A204.1 (cell line): ENCODE data around the gene CERCAM.
"Not testable (repeated sequence)": the region's sequence is repeated elsewhere in the genome, so short reads cannot be mapped to it uniquely, and the experiment has no call there.

Experiments used
- FAIRE-seq: peaks from 2 replicates; lab custom pipeline; 2012; peaks lifted over from hg19 to GRCh38; lab: Jason Lieb, UNC

CERCAM gene

DNA sequence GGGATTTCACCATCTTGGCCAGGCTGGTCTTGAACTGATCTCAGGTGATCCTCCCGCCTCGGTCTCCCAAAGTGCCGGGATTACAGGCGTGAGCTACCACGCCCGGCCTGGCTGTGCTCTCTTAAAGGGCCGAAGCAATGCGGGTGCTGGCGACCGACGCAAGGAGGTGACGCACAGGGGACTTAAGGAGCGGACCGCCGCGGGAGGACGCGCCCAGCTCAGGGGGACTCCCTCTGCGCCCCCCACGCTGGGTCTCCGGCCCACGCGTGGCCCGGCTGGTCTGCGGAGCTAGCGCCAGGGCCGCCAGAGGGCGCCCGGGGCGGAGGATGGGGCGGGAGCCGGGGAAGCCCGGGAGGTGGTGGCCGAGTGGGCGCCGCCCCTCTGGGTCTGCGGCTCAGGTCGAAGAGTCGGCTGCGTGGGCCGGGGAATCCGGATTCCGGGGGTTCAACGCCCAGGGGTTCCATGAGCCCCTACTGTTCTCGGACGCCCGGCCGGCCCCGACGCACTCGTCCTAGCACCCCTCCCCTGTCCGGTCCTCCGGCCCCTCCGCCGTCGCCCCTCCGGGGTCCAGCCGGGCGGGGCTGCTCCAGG, 502 bp upstream of the CERCAM start:
- no peak for FAIRE-seq

DNA sequence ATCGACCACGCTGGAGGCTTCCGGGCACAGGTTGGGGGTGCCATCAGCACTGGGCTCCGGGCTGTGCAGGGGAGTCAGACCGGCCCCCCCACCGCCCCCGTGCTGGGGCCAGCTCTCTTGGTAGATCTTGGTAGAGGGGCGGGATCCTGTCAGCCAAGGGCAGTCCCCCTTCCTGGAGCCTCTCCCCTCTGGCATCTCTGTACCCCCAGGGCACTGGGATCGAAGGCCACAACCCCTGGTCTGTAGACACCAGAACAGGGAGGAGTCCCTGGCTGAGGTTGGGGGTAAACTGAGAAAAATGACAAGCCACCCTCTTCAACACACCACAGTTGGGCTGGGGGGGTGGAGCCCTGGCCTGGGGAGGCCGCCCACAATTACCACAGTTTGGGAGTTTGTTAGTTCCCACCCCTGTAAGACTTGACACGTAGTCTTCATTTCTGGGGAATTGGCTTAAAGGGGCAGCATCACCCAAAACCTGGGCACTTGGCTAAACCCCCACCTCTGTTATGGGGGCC, 882 bp downstream of the CERCAM start:
- FAIRE-seq: no peak

DNA sequence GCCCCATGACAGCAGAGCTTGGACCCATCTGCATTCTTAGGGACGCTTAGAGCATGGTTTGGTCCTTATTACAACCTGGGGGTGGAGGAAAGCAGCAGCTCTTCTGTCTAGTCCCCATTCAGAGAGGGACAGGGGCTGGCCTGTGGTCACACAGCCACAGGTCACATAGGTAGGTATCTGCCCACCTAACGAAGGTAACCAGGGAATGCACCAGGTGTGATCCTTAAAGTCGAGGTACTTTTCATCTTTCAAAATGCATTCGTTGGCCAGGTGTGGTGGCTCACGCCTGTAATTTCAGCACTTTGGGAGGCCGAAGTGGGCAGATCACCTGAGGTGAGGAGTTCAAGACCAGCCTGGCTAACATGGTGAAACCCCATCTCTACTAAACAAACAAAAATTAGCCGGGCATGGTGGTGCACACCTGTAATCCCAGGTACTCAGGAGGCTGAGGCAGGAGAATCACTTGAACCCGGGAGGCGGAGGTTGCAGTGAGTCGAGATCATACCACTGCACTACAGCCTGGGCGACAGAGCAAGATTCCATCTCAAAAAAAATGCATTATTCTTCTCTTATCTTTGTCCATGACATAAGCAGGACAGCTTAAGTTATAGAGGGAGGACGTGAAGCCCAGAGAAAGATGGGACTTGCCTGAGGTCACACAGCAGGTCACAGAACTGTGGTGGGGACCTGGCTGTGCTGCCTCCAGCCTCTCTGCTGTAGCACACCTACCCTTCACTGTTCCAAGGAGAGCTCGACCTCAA, 1.5 kb downstream of the CERCAM start:
- FAIRE-seq: not testable (repeated sequence)

DNA sequence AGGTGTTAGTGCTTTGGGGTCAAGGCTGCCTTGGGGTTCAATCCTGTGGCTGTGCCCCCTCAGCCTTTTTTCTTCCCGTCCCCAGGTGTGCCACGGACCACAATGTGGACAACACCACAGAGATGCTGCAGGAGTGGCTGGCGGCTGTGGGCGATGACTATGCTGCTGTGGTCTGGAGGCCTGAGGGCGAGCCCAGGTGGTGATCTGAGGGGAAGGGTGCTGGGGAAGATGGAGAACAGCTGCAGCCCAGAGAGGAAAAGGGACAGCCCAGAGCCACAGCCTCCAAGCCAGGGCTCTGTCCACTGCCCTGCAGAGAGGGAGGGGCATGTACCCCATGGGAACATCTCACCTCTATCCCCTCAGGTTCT, 2.1 kb downstream of the CERCAM start:
- no peak for FAIRE-seq

DNA sequence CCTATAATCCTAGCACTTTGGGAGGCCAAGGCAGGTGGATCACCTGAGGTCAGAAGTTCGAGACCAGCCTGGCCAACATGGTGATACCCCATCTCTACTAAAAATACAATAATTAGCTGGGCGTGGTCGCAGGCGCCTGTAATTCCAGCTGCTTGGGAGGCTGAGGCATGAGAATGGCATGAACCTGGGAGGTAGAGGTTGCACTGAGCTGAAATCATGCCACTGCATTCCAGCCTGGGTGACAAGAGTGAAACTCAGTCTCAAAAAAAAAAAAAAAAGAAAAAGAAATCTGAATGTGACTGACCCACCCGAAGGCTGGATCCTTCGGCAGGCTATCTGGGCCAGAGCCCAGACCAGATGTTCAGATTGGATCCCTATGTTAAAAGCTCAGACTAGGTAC, 2.7 kb downstream of the CERCAM start:
- not testable (repeated sequence) for FAIRE-seq

DNA sequence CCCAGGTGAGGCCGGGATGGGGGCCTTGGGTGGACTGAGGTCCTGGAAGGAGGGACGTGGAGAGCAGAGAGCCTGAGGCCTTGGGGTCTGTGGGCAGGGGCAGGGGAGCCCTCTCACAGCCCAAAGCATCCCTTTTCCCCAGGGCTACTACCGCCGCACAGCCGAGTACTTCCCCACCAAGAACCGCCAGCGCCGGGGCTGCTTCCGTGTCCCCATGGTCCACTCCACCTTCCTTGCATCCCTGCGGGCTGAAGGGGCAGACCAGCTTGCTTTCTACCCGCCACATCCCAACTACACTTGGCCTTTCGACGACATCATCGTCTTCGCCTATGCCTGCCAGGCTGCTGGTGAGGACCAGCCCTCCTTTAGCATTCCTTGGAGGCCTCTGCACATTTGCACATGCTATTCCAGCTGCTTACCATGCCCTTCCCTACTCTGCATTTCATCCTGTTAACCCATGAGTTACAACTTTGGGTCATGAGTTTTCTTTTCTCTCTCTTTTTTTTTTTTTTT, 3.7 kb downstream of the CERCAM start:
- FAIRE-seq: no peak

DNA sequence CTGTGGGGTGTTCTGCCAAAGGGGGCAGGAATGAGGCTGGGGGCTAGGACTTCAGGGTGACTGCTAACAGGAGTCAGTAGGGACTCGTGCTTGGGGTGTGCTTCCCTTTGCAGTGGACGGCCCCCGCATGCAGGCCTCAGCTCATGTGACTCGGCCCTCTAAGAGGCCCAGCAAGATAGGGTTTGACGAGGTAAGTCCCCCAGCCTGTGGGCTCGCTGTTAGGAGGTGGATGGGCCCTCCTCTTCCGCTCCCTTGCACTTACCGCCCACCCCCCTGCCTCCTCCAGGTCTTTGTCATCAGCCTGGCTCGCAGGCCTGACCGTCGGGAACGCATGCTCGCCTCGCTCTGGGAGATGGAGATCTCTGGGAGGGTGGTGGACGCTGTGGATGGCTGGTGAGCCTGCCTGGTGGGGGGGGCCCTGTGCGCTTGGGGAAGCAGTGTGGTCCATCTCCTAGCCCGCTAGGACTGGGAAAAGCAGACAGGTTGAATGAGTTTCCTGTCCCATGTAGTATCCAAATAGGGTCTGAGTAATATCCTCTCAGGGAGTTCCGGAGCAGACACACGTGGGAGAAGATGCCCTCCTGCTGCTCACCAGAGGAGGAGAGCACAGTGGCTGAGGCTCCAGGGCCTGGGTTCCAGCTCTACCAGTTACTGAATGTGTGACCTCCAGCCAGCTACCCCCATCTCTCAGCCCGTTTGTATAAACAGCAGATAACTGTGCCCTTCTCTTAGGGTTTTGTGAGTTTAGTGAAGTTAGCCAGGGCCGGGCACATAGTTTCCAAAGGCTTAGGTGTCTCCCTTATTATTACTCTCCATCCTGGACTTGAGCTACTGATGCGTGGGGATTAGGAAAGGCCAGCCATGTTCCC, 8.2 kb downstream of the CERCAM start:
- no peak for FAIRE-seq

DNA sequence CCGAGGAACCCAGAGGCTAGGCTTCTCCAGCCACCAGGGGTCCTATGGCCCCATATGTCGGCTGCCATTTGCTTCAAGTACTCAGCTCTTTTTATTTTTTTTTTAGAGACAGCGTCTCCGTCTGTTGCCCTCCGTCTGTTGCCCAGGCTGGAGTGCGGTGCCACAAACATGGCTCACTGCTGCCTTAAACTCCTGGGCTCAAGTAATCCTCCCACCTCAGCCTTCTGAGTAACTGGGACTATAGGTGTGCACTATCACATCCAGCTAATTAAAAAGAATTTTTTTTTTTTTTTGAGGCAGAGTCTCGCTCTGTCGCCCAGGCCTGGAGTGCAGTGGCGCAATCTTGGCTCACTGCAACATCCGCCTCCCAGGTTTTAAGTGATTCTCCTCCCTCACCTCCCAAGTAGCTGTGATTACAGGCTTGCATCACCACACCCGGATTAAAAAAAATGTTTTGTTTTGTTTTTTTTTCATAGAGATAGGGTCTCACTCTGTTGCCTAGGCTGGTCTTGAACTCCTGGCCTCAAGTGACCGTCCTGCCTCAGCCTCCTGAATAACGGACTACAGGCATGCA, 8.9 kb downstream of the CERCAM start:
- FAIRE-seq: no peak

DNA sequence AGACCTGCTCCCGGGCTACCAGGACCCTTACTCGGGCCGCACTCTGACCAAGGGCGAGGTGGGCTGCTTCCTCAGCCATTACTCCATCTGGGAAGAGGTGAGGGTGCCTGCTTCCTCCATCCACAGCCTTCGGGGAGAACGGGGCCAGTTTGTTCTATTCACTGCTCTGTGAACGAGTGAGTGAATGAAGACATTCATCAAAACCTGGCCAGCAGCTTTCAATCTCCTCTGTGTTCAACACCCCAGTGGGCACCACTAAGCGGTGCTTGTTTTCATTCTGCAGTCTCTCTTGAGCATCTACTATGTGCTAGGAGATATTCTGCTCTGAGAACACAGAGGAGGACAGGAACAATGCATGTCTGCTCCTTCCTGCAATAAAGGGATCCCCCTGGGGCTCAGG, 10.6 kb downstream of the CERCAM start:
- FAIRE-seq: no peak

DNA sequence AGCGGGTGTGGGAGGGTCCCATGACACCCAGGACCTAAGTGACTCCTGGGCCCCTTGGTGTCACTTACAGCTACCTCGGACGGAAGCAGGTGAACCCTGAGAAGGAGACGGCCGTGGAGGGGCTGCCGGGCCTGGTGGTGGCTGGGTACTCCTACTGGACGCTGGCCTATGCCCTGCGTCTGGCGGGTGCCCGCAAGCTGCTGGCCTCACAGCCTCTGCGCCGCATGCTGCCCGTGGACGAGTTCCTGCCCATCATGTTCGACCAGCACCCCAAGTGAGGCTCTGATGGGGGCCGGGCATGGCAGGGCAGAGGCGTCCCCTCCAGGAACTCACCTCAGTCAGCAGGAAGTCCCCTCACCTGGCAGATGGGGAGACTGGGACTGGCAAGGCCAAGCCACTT, 13.7 kb downstream of the CERCAM start:
- FAIRE-seq: no peak

DNA sequence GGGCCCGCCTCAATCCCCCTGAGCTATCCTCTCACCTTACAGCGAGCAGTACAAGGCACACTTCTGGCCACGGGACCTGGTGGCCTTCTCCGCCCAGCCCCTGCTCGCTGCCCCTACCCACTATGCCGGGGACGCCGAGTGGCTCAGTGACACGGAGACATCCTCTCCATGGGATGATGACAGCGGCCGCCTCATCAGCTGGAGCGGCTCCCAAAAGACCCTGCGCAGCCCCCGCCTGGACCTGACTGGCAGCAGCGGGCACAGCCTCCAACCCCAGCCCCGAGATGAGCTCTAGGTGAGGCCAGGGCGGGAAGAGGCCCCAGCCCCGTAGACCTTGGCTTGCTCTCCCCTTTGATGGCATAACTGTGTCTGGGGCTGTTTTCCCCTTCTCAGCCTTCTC, 15.0 kb downstream of the CERCAM start:
- no peak for FAIRE-seq

DNA sequence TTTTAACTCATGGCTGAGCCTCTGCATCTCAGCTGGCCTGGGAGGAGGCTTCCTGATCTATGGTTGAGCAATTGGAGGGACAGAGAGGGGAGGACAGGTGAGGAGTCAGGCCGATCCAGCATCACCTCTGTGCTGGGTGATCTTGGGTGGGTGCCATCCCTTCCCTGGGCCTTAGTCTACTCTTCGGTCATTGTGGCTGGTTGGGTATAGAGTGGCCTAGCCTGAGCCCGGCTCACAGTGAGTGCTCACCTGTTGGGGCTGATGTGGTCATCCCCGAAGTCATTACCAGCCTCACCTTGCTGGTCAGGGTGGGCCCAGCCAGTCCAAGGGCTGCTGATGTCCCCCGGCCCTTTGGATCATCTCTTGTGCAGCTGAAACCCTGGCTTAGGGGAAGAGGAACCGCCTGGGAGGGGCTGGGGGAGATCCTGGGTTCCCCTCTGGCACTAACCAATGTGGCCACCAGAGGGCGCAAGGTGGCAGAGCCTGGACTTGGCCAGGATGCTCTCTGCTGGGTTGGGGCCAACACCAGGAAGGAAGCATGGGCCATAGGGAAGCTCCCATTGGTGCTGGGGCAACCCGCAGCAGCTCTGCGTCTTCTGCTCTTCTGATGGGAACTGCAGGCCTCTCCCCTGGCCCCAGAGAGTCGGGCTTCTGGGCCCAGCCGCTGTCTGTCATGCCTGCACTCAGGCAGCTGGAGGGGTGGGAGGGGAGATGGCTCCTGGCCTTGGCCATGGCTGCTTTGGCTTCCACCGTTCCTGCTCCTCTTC, 17.9 kb downstream of the CERCAM start:
- no peak for FAIRE-seq

DNA sequence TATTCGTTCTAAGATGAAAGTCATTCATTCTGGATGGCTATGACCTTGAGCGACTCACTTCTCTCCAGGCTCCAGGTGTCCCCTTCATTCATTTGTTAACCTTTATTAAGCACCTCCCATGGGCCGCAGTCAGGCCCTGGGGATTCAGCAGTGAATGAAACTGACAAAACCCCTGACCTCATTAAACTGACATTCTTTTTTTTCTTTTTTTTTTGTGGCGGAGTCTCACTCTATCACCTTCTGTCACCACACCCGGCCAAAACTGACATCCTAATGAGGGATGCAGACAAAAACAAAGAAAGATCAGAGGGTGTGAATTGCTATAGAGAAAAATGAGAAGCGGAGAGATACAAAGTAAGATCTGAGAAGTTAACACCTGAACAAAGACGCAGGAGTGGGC, 18.6 kb downstream of the CERCAM start:
- no peak for FAIRE-seq

DNA sequence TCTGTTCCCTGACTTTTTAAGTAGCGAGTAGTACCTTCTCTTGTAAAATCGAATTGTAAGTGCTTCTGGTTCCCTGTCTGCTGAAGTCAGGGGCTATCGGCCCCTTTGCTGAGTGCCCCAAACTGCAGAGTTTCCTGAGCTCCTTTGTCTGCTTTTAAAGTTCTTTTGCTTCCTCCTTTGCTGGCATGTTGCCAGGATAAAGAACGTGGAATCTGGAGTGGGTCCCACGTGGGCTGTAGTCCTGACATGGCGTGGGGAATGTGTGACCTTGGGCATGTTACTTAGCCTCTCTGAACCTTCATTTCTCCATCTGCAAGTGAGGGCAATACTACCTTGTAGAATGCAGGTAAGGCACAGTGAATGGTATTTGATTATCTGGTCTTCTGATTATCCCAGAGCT, 21.5 kb downstream of the CERCAM start:
- no peak for FAIRE-seq

DNA sequence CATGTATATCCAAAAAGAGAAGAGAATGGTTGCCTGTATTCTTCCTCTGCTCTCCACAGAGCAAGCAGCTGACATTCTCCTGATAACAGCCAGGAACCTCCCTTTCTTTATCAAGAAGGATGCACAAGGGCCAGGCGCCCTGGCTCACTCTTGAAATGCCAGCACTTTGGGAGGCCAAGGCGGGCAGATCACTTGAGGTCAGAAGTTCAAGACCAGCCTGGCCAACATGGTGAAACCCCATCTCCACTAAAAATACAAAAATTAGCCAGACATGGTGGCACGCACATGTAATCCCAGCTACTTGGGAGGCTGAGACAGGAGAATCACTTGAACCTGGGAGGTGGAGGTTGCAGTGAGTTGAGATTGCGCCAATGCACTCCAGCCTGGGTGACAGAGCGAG, 25.8 kb downstream of the CERCAM start:
- not testable (repeated sequence) for FAIRE-seq

DNA sequence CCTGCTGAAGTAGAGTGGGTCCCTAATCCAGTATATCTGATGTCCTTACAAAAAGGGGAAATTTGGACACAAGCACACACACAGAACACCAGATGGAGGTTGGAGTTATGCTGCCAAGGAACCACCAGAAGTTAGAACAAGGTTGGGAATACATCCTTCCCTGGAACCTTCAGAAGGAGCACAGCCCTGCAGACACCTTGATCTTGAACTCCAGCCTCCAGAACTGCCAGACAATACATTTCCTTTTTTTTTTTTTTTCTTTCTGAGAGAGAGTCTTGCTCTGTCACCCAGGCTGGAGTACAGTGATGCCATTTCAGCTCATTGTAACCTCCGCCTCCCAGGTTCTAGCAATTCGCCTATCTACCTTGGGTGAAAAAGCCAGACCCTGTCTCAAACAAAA, 28.1 kb downstream of the CERCAM start:
- no peak for FAIRE-seq

DNA sequence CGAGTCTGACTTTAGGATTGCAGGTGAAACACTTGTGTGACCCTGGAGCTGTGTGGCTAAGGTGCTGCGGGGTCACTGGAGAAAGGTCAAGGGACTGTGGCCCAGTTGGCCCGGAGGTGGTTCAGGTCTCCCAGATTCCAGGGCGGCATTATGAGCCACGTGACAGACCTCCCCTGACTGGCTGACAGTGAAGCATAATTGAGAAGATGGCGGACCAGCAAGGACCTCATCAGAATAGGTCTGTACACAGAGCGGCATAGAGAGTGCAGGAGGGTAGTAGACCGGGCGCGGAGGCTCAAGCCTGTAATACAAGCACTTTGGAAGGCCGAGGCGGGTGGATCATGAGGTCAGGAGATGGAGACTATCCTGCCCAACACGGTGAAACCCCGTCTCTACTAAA, 34.3 kb downstream of the CERCAM start:
- FAIRE-seq: no peak

DNA sequence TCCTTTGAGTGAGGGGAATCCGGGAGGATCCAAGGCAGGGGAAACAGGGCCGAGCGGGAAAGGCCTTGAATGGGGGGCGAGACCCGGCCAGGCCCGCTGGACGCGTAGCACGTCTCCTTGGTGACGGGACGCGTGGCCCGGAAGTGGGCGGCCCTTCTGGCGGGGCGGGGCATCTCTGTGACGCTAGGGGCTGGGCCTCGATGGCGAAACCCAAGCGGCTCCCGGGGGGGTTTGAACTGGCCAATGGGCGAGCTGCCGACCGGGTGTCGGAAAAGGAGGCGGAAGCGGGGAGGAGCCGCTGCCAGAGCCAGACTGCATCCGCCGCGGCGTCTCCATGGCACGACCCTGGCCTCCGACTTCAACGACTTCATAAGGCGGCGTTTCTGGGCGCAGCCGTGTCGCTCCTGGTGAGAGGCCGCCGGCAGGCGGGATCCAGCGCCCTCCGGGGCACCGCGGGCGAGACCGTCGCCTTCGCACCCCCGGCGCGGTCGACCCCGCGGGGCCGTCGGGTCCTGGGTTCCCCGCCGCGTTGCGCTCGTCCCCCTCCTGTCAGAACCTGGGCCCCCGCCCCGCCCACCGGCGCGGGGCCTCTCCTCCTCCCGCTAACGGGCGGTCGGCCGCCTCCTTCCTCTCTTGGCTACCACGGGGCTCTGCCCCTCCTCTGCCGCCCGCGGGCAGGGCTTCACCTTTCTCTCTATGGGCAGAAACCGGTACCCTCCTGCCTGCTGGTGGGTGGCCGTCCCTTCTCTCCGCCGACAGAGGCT, 35.4 kb downstream of the CERCAM start, which contains the start of gene ODF2:
ODF2 (plus strand) TSS at position 158 of the 764 bp plus-strand sequence; CDS start at position 244, 86 bp downstream.
- peak; percentile 92 for FAIRE-seq

DNA sequence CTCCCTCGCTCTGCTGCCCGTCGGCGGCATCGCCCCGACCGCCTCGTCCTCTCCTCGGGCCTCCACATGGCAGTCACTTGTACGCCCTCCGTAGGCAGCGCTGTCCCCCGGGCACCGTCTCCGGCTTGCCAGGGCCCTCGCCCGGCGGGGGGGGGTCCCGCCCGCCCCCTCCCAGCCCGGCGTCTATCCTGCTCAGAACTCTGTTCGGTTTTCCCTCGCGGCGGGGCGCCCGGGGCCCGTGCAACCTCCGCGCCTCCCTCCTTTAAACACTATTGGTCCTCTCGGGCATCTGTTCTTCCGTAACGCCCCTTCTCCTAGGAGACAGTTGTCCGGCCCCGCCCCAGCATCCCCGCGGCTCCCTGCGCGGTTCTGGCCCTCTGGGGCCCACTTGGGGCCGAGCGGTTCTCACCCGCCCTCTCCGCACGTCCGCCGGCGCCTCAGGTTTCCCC, 36.0 kb downstream of the CERCAM start:
- FAIRE-seq: no peak

DNA sequence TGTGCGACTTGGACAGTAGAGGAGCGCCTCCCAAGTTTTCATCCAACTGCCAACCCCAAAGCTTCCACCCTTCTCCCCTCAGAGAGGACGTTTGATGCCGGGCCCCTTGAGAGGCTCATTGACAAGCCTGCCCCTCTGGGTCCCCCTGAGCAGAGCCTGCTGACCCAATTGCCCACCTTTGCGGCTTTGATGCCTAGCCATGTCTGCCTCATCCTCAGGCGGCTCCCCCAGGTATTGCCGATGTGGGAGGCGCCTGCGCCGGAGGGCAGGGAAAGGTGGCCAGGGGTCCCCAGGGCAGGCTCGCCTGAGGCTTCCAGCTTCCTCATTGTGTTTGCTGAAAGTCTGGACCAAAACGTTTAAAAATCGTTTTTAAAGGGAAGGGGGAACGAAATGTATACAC, 36.5 kb downstream of the CERCAM start:
- no peak for FAIRE-seq

DNA sequence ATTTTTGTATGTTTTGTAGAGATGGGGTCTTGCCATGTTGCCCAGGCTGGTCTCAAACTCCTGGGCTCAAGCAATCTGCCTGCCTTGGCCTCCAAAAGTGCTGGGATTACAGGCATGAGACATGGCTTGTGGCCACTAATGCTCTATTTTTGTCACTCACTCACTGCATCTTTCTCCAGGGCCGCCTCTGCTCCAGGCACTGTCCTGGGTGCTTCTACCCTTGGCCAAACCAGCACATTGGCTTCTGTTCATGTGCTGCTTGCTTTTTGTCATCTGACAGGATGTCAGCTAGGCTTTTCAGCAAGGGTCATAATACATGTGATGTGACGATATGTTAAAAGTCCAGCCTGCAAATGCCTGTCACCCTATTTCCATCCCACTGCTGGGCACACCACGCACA, 38.4 kb downstream of the CERCAM start:
- no peak for FAIRE-seq
